Measurements from ENCODE around the gene AUP1.
A peak's percentile ranks its signal among the peaks of the same experiment; 100 is the strongest.

GRCh38 chr2:74512744-74513604, 16.5 kb downstream of the AUP1 start:
- TF ChIP-seq CTCF (conservative IDR thresholded peaks at IDR 0.05; ENCODE audit: low read depth in 2 of 2) (no peak), NANOG (IDR thresholded peaks at IDR 0.05; ENCODE audit: borderline replicate concordance) (no peak), POLR2AphosphoS5 (IDR thresholded peaks at IDR 0.05; ENCODE audit: low read depth) (no peak), ETS1 (IDR thresholded peaks at IDR 0.05) (no peak), EZH2 (IDR thresholded peaks at IDR 0.05; ENCODE audit: low read depth, unreplicated experiment) (peak; percentile 92), EZH2phosphoT487 (IDR thresholded peaks at IDR 0.05; ENCODE audit: unreplicated experiment) (no peak)
